HG03460 (cell line): ENCODE data around the gene DCN.

Experiments used
- ATAC-seq: cut with Tn5 transposase; IDR thresholded peaks from one replicate; pipeline ENCODE4 v1.9.1; 2021; ENCODE audit not compliant: unreplicated experiment

Gene DCN

DNA sequence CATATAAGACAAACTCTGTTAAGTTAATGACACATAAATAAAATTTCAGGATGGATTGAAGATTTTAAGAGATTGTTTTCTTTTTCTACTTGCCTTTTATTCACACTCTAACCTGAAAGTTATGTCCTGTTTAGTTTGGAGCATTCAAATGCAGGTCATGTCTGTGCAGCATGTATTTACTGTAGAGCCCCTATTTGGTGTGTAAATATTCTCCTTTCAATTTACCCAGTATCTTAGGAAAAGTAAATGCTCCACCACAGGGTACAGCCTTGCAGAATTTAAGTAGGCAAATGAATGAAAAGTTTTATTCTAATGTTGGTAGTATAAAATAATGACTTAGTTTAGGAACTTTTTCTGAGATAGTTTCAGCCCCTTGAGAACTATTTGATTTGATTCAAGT, 6.2 kb upstream of the DCN start:
- no peak for ATAC-seq

DNA sequence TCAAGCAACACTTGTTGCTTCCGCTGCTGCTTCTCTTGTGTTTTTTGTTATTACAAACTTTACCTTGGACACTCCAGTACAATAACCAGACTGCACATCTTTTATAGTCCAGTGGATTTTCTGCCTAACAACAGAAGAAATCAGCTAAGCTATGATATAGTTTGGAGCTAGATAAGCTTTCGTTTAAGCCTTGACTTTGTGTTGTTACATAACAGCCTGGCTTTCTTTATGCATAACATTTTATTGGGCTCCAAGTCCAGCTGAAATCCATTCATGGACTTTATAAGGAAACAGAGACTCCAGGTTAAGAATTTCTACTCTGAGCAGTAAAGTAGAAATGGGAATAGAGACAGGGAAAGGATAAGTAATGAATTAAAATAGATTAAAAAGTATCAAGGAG, 3.5 kb upstream of the DCN start:
- ATAC-seq = no peak

DNA sequence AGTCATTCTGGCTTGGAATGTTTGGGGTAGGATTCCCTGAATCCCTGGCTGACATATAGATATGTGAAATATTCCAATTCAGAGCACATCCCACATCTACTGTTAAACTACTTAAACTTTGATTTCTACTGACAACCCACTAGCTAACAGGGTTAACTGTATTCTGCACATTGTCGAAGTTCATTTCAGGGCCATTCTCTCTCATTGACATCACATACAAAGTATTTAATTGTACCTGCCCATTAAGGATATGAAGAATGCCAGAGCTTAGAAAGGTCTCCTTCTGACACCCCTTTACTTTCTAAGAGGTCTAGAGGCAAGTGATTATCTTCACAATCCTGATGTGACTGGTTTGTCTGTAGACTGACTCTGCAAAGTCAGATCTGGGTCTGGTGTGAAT, 2.8 kb upstream of the DCN start:
- no peak for ATAC-seq

- ATAC-seq = no peak
Observed at GRCh38 chr12:91183551-91183950, 934 bp upstream of the DCN start.

DNA sequence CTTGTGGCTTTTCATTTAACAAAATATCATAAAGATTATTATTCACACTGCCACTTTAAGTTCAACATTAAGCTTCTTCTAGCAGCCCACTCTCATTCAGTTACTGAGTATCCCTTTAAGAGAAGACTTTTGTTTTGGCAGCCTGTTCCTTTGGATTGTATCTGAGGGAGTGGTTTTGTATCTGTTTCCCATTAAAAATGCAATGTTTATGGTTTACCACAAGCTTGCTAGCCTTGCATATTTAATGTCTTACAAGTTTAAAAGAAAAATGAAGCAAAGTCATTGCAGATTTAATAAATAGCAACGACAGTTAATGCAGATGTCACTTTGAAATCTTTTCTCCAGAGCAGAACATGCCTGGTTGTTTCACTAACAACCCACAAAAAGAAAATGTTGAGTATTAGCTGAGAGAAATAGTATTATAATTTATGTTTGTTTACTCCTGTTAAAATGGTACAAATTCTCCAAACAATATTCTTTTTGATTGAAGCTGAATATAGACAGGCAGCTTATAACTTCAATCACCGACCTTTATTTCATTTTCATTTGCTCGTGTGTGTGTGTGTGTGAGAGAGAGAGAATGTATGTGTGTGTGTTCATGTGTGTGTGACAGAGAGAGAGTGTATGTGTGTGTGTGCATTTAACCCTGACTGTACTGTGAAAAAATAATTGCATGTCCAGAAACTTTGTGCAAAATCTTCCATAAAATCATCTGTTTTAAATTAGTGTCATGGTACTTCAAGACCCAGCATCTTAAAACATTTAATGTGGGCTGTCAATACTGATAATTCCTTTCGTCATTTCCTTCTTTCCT, 1.8 kb downstream of the DCN start:
- no peak for ATAC-seq

DNA sequence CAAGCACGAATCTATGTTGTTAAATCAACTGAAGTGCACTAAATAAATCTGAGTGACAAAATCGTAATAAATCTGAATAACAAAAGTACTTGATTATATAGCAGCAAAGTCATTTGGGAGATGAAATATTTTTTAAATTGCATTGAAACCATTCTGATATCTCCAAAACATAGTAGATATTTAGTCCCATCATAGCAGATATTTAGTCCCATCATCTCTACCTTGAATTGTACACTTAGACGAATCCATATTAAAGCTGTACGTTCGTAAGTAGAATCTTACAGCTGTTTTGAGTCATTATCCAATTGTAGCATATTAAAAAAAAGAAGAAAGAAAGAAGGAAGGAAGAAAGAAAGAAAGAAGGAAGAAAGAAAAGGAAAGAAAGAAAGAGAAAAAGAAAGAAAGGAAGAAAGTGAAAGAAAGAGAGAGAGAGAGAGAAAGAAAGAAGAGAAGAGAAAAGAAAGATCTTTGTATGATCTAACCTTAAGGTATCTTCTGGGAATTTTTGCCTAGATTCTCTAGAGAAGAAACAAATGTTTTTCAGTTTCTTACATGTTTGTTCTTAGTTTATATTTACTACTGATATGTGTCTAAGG, 2.6 kb downstream of the DCN start:
- ATAC-seq = no peak

GRCh38 chr12:91179315-91179714, 3.3 kb downstream of the DCN start:
- no peak for ATAC-seq

DNA sequence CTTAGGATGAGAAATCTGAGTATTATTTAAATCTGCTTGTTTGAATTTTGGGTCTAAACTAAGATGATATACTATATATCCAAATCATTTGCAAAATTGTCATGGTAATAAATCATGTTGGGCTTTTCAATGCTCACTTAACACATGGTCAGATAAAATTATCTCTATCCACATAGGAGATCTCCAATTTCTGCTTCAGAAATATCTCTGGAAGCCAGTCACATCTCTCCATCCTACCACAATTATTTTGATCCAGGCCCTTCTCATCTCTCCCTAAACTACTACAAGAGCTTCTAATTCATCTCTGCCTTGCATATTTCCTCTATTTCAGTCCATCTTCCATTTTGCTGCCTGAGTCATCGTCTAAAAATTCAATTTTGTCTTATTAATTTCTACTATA, 3.8 kb downstream of the DCN start:
- ATAC-seq = no peak

DNA sequence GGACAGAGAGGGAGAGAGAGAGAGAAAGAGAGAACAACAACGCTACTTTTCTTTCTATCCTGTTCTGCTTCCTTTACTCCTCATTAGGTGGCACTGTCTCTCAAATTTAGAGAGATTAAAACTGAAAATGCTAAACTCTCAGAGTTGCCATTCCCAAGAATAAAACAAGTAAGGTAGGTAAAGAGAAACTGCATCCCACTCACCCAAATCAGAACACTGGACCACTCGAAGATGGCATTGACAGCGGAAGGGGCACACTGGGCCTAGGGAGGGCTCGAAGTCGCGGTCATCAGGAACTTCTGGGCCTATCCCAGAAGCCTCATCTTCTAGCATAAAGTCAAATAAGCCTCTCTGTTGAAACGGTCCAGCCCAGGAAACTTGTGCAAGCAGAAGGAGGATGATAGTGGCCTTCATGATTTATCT, 4.5 kb downstream of the DCN start:
- ATAC-seq = no peak

DNA sequence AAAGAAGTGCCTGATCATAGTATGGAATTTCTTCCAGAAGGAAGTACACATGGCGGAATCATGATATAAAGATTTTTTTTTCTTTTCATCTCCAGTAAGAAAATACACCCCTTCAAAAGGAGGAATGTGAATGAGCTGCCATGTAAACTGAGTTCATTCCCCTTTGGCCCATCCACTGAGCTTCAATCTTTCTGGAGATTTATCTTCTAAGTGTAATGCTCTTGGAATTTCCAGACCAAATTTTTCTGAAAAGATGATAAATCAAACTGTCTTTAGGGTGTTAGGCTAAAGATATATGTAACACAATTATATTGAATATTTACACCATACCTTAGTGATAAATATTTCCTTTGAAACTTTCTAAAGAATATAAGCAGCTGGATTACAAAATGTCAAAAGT, 5.2 kb downstream of the DCN start:
- no peak for ATAC-seq

GRCh38 chr12:91176915-91177314, 5.7 kb downstream of the DCN start:
- ATAC-seq = no peak

DNA sequence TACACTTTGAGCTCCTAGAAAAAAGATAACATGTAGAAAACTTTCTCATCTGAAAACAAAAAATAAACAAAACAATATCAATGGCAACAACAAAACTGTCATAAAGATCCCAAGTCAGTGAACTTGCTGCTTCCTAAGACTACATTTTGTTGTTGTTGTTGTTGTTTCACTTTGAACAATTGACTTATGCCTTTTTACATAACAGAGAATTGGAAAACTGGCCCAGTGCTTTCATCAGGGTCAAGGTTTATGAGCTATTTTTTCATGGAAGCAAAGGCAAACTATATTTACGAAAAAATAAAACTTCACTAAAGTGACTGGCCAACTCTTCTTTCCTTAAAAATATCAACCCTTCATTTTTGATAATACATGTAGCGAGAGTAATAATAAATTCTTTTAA, 6.3 kb downstream of the DCN start:
- no peak for ATAC-seq

DNA sequence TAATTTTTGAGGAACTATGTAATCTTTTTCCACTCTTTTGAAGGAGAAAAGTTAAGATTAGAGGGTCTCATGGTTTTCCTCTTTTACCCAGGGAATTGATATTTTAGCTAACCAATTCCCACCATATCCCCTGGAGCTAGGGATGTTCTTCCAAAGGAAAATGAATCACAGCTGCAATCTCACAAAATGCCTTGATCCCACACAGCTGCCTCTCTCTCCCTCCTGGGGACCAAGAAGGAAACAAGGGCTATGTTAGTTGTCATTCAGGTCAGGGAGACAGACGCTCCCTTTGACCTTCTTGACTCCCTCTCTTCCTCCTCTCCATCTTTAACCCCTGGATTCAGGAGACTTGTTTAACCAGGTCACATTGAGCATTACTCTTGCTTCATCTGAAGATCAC, 9.5 kb downstream of the DCN start:
- ATAC-seq = no peak

DNA sequence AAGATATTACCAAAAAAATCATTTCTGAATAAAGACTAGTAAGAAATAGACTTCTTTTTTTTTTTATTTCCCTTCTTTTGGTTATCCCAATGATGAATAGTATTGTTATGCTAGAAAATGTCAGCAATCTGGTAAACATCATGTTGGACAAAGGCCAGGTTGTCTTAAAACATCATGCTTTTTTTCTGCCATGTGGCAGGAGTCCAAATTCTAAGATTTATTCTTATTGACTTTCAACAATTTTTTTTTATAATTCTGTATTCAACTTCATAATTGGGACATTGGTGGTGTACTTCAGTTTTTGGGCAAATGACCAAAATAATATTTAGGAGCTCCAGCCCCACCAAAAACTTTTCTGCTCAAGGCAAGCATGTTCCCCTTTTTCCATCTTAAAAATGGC, 10.5 kb downstream of the DCN start:
- no peak for ATAC-seq

GRCh38 chr12:91171476-91171875, 11.1 kb downstream of the DCN start:
- no peak for ATAC-seq

GRCh38 chr12:91163116-91163515, 19.5 kb downstream of the DCN start:
- ATAC-seq = no peak

DNA sequence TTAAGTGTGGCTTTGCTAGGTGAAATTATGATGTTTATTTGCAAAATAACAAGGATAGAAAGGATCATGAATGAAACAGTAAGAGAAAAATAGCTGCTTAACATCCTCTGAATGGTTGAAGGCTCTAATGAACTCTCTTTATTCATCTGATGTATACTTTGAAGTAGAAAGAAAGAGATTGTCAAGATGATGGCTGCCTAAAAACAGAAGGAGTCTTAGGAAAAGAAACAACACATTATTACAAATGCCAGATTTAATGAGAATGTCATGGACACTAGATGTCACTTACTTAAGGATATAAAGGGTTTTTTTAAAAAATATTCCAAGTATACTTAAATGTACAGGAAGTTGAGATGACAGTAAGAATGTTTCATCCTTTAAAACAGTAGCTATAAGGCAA, 21.6 kb downstream of the DCN start:
- no peak for ATAC-seq

DNA sequence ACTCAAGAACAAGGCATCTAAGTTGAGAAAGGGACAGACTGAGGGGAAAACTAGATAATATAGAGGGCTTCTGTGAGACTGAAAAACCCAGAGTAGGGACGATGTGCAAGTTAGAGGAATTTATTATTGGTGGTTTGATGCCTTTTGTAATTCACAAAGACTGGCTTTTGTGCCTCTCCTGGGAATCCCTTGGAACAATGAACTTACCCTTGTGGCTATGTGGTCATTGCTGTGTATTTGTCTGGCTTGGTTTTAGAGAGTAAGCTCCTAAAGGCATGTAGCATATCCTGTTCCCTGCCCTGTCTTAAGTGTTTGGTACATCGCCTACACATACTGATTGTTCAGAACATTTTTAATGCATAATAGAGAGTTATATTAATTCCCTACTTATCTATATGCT, 26.6 kb downstream of the DCN start:
- ATAC-seq = no peak

GRCh38 chr12:91154131-91154530, 28.5 kb downstream of the DCN start:
- no peak for ATAC-seq

- no peak for ATAC-seq
Observed at GRCh38 chr12:91144053-91144452, 38.6 kb downstream of the DCN start.

DNA sequence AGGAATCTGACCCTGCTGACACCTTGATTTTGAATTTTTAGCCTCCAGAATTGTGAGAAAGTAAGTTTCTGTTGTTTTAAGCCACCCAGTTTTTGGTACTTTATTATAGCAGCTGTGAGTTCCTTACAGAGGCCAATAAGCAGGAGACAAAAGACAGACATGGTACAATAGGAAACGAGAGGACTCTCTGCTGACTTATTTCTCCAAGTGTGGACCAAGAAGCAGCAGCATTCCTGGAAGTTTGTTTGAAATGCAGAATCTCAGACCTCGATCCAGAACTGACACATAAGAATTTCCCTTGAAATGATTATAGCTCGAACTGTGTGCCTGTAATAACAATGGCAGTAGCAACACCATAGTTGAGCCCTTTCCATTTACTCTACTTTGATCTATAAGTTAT, 39.4 kb downstream of the DCN start:
- no peak for ATAC-seq

DNA sequence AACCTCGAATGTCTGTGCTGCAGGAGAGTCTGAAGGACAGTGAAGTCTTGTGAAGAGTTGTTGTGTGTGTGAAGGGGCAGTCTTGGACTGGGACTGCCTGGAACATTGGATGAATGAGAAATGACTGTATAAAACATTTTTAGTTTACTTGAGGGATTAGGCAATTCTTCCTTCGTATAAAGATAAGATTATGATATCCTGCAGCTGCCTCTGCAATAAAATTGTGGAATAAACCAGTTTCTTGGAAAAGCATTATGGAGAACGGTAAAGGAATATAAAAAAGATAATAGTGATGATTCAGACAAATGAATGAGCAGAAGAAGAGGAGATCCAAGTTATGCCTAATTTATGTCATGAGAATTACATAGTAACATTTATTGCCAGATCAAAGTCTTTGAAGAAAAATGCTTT, 40.4 kb downstream of the DCN start:
- ATAC-seq = no peak
